ENCODE data around the gene ADAMTS5.

ADAMTS5 gene

GRCh38 chr21:26948194-26948593, 18.7 kb downstream of the ADAMTS5 start:
- H3K9me3 ChIP-seq (ENCODE audit: control insufficient read depth in 2 of 2, low read length in 2 of 2): no peaks in the 10 kb centered on the region
- no peak overlapping the region for H3K27ac ChIP-seq (ENCODE audit: low read length)
- no peaks in the 10 kb centered on the region for H3K36me3 ChIP-seq (ENCODE audit: control insufficient read depth in 2 of 2, insufficient read depth in 2 of 2, low read length in 2 of 2)
- no peaks in the 10 kb centered on the region for H3K27me3 ChIP-seq (ENCODE audit: control insufficient read depth in 1 of 2, insufficient read depth in 2 of 2, low read length in 2 of 2)
- H3K4me3 ChIP-seq (ENCODE audit: low read length in 2 of 2): no peak overlapping the region
- H3K4me1 ChIP-seq (ENCODE audit: control insufficient read depth, insufficient read depth, low read length): no peaks in the 10 kb centered on the region
- H3K9ac ChIP-seq (ENCODE audit: low read length in 2 of 2): no peak overlapping the region

GRCh38 chr21:26946744-26947446, 20.0 kb downstream of the ADAMTS5 start:
- no peaks in the 10 kb centered on the region for H3K27me3 ChIP-seq (ENCODE audit: control insufficient read depth in 1 of 2, insufficient read depth in 2 of 2, low read length in 2 of 2)
- no peak overlapping the region for H3K9ac ChIP-seq (ENCODE audit: low read length in 2 of 2)
- H3K27ac ChIP-seq (ENCODE audit: low read length): no peak overlapping the region
- H3K36me3 ChIP-seq (ENCODE audit: control insufficient read depth in 2 of 2, insufficient read depth in 2 of 2, low read length in 2 of 2): no peaks in the 10 kb centered on the region
- H3K4me1 ChIP-seq (ENCODE audit: control insufficient read depth, insufficient read depth, low read length): no peaks in the 10 kb centered on the region
- peak overlapping the region; percentile 0 to 45 for H3K4me3 ChIP-seq (ENCODE audit: low read length in 2 of 2)
- H3K9me3 ChIP-seq (ENCODE audit: control insufficient read depth in 2 of 2, low read length in 2 of 2): no peaks in the 10 kb centered on the region

GRCh38 chr21:26945916-26946675, 20.8 kb downstream of the ADAMTS5 start:
- H3K9me3 ChIP-seq (ENCODE audit: control insufficient read depth in 2 of 2, low read length in 2 of 2): no peaks in the 10 kb centered on the region
- H3K36me3 ChIP-seq (ENCODE audit: control insufficient read depth in 2 of 2, insufficient read depth in 2 of 2, low read length in 2 of 2): no peaks in the 10 kb centered on the region
- no peaks in the 10 kb centered on the region for H3K4me1 ChIP-seq (ENCODE audit: control insufficient read depth, insufficient read depth, low read length)
- H3K27me3 ChIP-seq (ENCODE audit: control insufficient read depth in 1 of 2, insufficient read depth in 2 of 2, low read length in 2 of 2): no peaks in the 10 kb centered on the region
- no peak overlapping the region for H3K9ac ChIP-seq (ENCODE audit: low read length in 2 of 2)
- no peak overlapping the region for H3K27ac ChIP-seq (ENCODE audit: low read length)
- peak overlapping the region; percentile 0 to 45 for H3K4me3 ChIP-seq (ENCODE audit: low read length in 2 of 2)

- Histone ChIP-seq H3K27ac (ENCODE audit: low read length) (no peak overlapping the region), H3K4me3 (ENCODE audit: low read length in 2 of 2) (no peak overlapping the region), H3K4me1 (ENCODE audit: control insufficient read depth, insufficient read depth, low read length) (peaks cover 6% of the 10 kb centered on the region)
Measured at GRCh38 chr21:26943921-26944320, 23.0 kb downstream of the ADAMTS5 start.

GRCh38 chr21:26941421-26941820, 25.5 kb downstream of the ADAMTS5 start:
- no peak overlapping the region for H3K27ac ChIP-seq (ENCODE audit: low read length)

More at GRCh38 chr21:26943921-26944320, 23.0 kb downstream of the ADAMTS5 start:
- Histone ChIP-seq H3K36me3 (ENCODE audit: control insufficient read depth in 2 of 2, insufficient read depth in 2 of 2, low read length in 2 of 2) (no peaks in the 10 kb centered on the region), H3K9ac (ENCODE audit: low read length in 2 of 2) (no peak overlapping the region), H3K27me3 (ENCODE audit: control insufficient read depth in 1 of 2, insufficient read depth in 2 of 2, low read length in 2 of 2) (no peaks in the 10 kb centered on the region), H3K9me3 (ENCODE audit: control insufficient read depth in 2 of 2, low read length in 2 of 2) (no peaks in the 10 kb centered on the region)

GRCh38 chr21:26939601-26940111, 27.2 kb downstream of the ADAMTS5 start:
- no peaks in the 10 kb centered on the region for H3K9me3 ChIP-seq (ENCODE audit: control insufficient read depth in 2 of 2, low read length in 2 of 2)
- peaks cover 6% of the 10 kb centered on the region for H3K4me1 ChIP-seq (ENCODE audit: control insufficient read depth, insufficient read depth, low read length)
- H3K9ac ChIP-seq (ENCODE audit: low read length in 2 of 2): no peak overlapping the region
- no peaks in the 10 kb centered on the region for H3K27me3 ChIP-seq (ENCODE audit: control insufficient read depth in 1 of 2, insufficient read depth in 2 of 2, low read length in 2 of 2)
- no peak overlapping the region for H3K27ac ChIP-seq (ENCODE audit: low read length)
- peak overlapping the region in 1 of 2 donors; percentile 18 for H3K4me3 ChIP-seq (ENCODE audit: low read length in 2 of 2)
- no peaks in the 10 kb centered on the region for H3K36me3 ChIP-seq (ENCODE audit: control insufficient read depth in 2 of 2, insufficient read depth in 2 of 2, low read length in 2 of 2)

More at GRCh38 chr21:26941421-26941820, 25.5 kb downstream of the ADAMTS5 start:
- Histone ChIP-seq H3K4me3 (ENCODE audit: low read length in 2 of 2) (no peak overlapping the region), H3K36me3 (ENCODE audit: control insufficient read depth in 2 of 2, insufficient read depth in 2 of 2, low read length in 2 of 2) (no peaks in the 10 kb centered on the region), H3K9ac (ENCODE audit: low read length in 2 of 2) (no peak overlapping the region), H3K4me1 (ENCODE audit: control insufficient read depth, insufficient read depth, low read length) (peaks cover 6% of the 10 kb centered on the region), H3K9me3 (ENCODE audit: control insufficient read depth in 2 of 2, low read length in 2 of 2) (no peaks in the 10 kb centered on the region), H3K27me3 (ENCODE audit: control insufficient read depth in 1 of 2, insufficient read depth in 2 of 2, low read length in 2 of 2) (no peaks in the 10 kb centered on the region)

- H3K9ac ChIP-seq (ENCODE audit: low read length in 2 of 2): no peak overlapping the region
- peaks cover 6% of the 10 kb centered on the region for H3K4me1 ChIP-seq (ENCODE audit: control insufficient read depth, insufficient read depth, low read length)
- peaks cover 0 to 5% of the 10 kb centered on the region in 2 donors for H3K36me3 ChIP-seq (ENCODE audit: control insufficient read depth in 2 of 2, insufficient read depth in 2 of 2, low read length in 2 of 2)
- peak overlapping the region in 1 of 2 donors; percentile 21 for H3K4me3 ChIP-seq (ENCODE audit: low read length in 2 of 2)
- H3K27me3 ChIP-seq (ENCODE audit: control insufficient read depth in 1 of 2, insufficient read depth in 2 of 2, low read length in 2 of 2): no peaks in the 10 kb centered on the region
- no peak overlapping the region for H3K27ac ChIP-seq (ENCODE audit: low read length)
- no peaks in the 10 kb centered on the region for H3K9me3 ChIP-seq (ENCODE audit: control insufficient read depth in 2 of 2, low read length in 2 of 2)
Measured at GRCh38 chr21:26936641-26937040, 30.2 kb downstream of the ADAMTS5 start.

GRCh38 chr21:26935977-26936376, 30.9 kb downstream of the ADAMTS5 start:
- H3K27me3 ChIP-seq (ENCODE audit: control insufficient read depth in 1 of 2, insufficient read depth in 2 of 2, low read length in 2 of 2): no peaks in the 10 kb centered on the region
- no peak overlapping the region for H3K27ac ChIP-seq (ENCODE audit: low read length)
- H3K9me3 ChIP-seq (ENCODE audit: control insufficient read depth in 2 of 2, low read length in 2 of 2): no peaks in the 10 kb centered on the region
- H3K9ac ChIP-seq (ENCODE audit: low read length in 2 of 2): no peak overlapping the region
- peaks cover 6% of the 10 kb centered on the region for H3K4me1 ChIP-seq (ENCODE audit: control insufficient read depth, insufficient read depth, low read length)
- H3K4me3 ChIP-seq (ENCODE audit: low read length in 2 of 2): no peak overlapping the region
- H3K36me3 ChIP-seq (ENCODE audit: control insufficient read depth in 2 of 2, insufficient read depth in 2 of 2, low read length in 2 of 2): peaks cover 0 to 5% of the 10 kb centered on the region in 2 donors

- H3K27ac ChIP-seq (ENCODE audit: low read length): no peak overlapping the region
- H3K36me3 ChIP-seq (ENCODE audit: control insufficient read depth in 2 of 2, insufficient read depth in 2 of 2, low read length in 2 of 2): peaks cover 0 to 5% of the 10 kb centered on the region in 2 donors
- no peak overlapping the region for H3K9ac ChIP-seq (ENCODE audit: low read length in 2 of 2)
- no peaks in the 10 kb centered on the region for H3K9me3 ChIP-seq (ENCODE audit: control insufficient read depth in 2 of 2, low read length in 2 of 2)
- H3K27me3 ChIP-seq (ENCODE audit: control insufficient read depth in 1 of 2, insufficient read depth in 2 of 2, low read length in 2 of 2): no peaks in the 10 kb centered on the region
- peaks cover under 1% of the 10 kb centered on the region for H3K4me1 ChIP-seq (ENCODE audit: control insufficient read depth, insufficient read depth, low read length)
- no peak overlapping the region for H3K4me3 ChIP-seq (ENCODE audit: low read length in 2 of 2)
Measured at GRCh38 chr21:26934383-26934782, 32.5 kb downstream of the ADAMTS5 start.

- Histone ChIP-seq H3K27ac (ENCODE audit: low read length) (no peak overlapping the region), H3K36me3 (ENCODE audit: control insufficient read depth in 2 of 2, insufficient read depth in 2 of 2, low read length in 2 of 2) (peaks cover 0 to 5% of the 10 kb centered on the region in 2 donors), H3K27me3 (ENCODE audit: control insufficient read depth in 1 of 2, insufficient read depth in 2 of 2, low read length in 2 of 2) (no peaks in the 10 kb centered on the region), H3K9me3 (ENCODE audit: control insufficient read depth in 2 of 2, low read length in 2 of 2) (no peaks in the 10 kb centered on the region), H3K9ac (ENCODE audit: low read length in 2 of 2) (no peak overlapping the region), H3K4me1 (ENCODE audit: control insufficient read depth, insufficient read depth, low read length) (no peaks in the 10 kb centered on the region), H3K4me3 (ENCODE audit: low read length in 2 of 2) (no peak overlapping the region)
Measured at GRCh38 chr21:26933448-26933847, 33.4 kb downstream of the ADAMTS5 start.
